SU-DHL-6 (cell line): Measurements from ENCODE around the gene PCSK9.

Experiments used
- H2AFZ ChIP-seq: fragments of 200-600 bp; sonication (generic); 2 replicates; pipeline ENCODE4 v1.6.1; 2014; ENCODE audit warnings: low read depth, mild to moderate bottlenecking, moderate library complexity, mixed read lengths, antibody characterized with exemption, low read length; ENCODE audit not compliant: severe bottlenecking
- H3F3A ChIP-seq: fragments of 200-600 bp; shearing (Covaris generic); 2 replicates; pipeline ENCODE4 v1.6.0; 2016; ENCODE audit warnings: antibody characterized with exemption, mild to moderate bottlenecking; ENCODE audit not compliant: insufficient read depth
- H3K27ac ChIP-seq: fragments of 200-600 bp; sonication (generic); 2 replicates; pipeline ENCODE4 v1.5.1; 2016; ENCODE audit warnings: low read depth, mild to moderate bottlenecking, low read length, moderate library complexity, mixed read lengths
- H3K27me3 ChIP-seq: fragments of 200-600 bp; sonication (generic), shearing (Covaris generic); 2 replicates; pipeline ENCODE4 v1.6.0; 2014; ENCODE audit warnings: mild to moderate bottlenecking, low read length
- H3K36me3 ChIP-seq: fragments of 200-600 bp; sonication (generic); 2 replicates; pipeline ENCODE4 v1.6.1; 2014; ENCODE audit warnings: mild to moderate bottlenecking, low read length, mixed read lengths
- H3K4me2 ChIP-seq: fragments of 300-600, 200-600 bp; shearing (Covaris generic), sonication (generic); 2 replicates; pipeline ENCODE4 v1.6.0; 2014; ENCODE audit warnings: low read length, low read depth, mild to moderate bottlenecking; ENCODE audit not compliant: poor library complexity, severe bottlenecking
- H3K4me3 ChIP-seq: fragments of 200-600 bp; sonication (generic); 2 replicates; pipeline ENCODE4 v1.5.1; 2014; ENCODE audit warnings: antibody characterized with exemption, low read length, mild to moderate bottlenecking, mixed read lengths; ENCODE audit not compliant: insufficient read depth, poor library complexity, severe bottlenecking
- H3K79me2 ChIP-seq: fragments of 200-600 bp; sonication (generic); 2 replicates; pipeline ENCODE4 v1.6.1; 2014; ENCODE audit warnings: mild to moderate bottlenecking, low read length, moderate library complexity; ENCODE audit not compliant: insufficient read depth
- H3K9ac ChIP-seq: fragments of 200-600 bp; sonication (generic); 2 replicates; pipeline ENCODE4 v1.7.0; 2014; ENCODE audit warnings: mild to moderate bottlenecking, low read length
- H3K9me2 ChIP-seq: fragments of 200-600 bp; sonication (generic); replicated peaks from 2 replicates; pipeline ENCODE4 v1.6.1; 2014; ENCODE audit warnings: low read length; ENCODE audit not compliant: insufficient read depth
- H3K9me3 ChIP-seq: fragments of 200-600 bp; sonication (generic); 2 replicates; pipeline ENCODE4 v1.6.1; 2014; ENCODE audit warnings: low read length, mixed read lengths; ENCODE audit not compliant: insufficient read depth
- H4K20me1 ChIP-seq: fragments of 200-600 bp; sonication (generic); 2 replicates; pipeline ENCODE4 v1.6.1; 2014; ENCODE audit warnings: low read depth, mild to moderate bottlenecking, antibody characterized with exemption, low read length, moderate library complexity, mixed read lengths
- CTCF ChIP-seq: fragments of 200-600 bp; sonication (generic); IDR thresholded peaks from one replicate; pipeline ENCODE4 v1.5.1; 2017; ENCODE audit warnings: antibody characterized with exemption, mild to moderate bottlenecking, low read length, moderate library complexity; ENCODE audit not compliant: insufficient read depth, poor library complexity, severe bottlenecking
- EZH2phosphoT487 ChIP-seq: fragments of 200-600 bp; sonication (generic), shearing (Covaris generic); conservative IDR thresholded peaks from 2 replicates; pipeline ENCODE4 v1.6.1; 2018; ENCODE audit warnings: mild to moderate bottlenecking, antibody characterized with exemption, low read length, moderate library complexity, mixed read lengths

Gene PCSK9

GRCh38 chr1:55043011-55043410 is 3.7 kb downstream of the PCSK9 start:
- H3K4me3 ChIP-seq, result no peak overlapping the region
- no peak overlapping the region for H3K9ac ChIP-seq
- TF ChIP-seq CTCF (no peak), EZH2phosphoT487 (no peak)
- no peaks in the 10 kb centered on the region for H4K20me1 ChIP-seq
- H3K4me2 ChIP-seq, result no peak overlapping the region
- H3K79me2 ChIP-seq, result no peaks in the 10 kb centered on the region
- H3K27ac ChIP-seq, result no peak overlapping the region
- H3K36me3 ChIP-seq, result no peaks in the 10 kb centered on the region
- no peaks in the 10 kb centered on the region for H3F3A ChIP-seq
- no peaks in the 10 kb centered on the region for H3K27me3 ChIP-seq
- H3K9me2 ChIP-seq, result no peaks in the 10 kb centered on the region
- no peak overlapping the region for H2AFZ ChIP-seq
- H3K9me3 ChIP-seq, result no peaks in the 10 kb centered on the region

- H3K9ac ChIP-seq, result no peak overlapping the region
- no peaks in the 10 kb centered on the region for H3K79me2 ChIP-seq
- H3K27ac ChIP-seq, result no peak overlapping the region
- no peaks in the 10 kb centered on the region for H3K27me3 ChIP-seq
- H3K36me3 ChIP-seq, result no peaks in the 10 kb centered on the region
- no peak overlapping the region for H3K4me3 ChIP-seq
- TF ChIP-seq CTCF (no peak), EZH2phosphoT487 (no peak)
- no peaks in the 10 kb centered on the region for H3K9me3 ChIP-seq
- no peak overlapping the region for H3K4me2 ChIP-seq
- no peak overlapping the region for H2AFZ ChIP-seq
- no peaks in the 10 kb centered on the region for H3F3A ChIP-seq
- no peaks in the 10 kb centered on the region for H3K9me2 ChIP-seq
- no peaks in the 10 kb centered on the region for H4K20me1 ChIP-seq
These were observed 4.4 kb downstream of the PCSK9 start for GRCh38 chr1:55043726-55044125.

GRCh38 chr1:55044617-55045397 is 5.5 kb downstream of the PCSK9 start:
- Histone ChIP-seq H3K36me3 (no peaks in the 10 kb centered on the region), H3K79me2 (no peaks in the 10 kb centered on the region), H3K27ac (no peak overlapping the region), H3K9me2 (no peaks in the 10 kb centered on the region), H3K9me3 (no peaks in the 10 kb centered on the region), H3K4me2 (no peak overlapping the region), H3F3A (no peaks in the 10 kb centered on the region), H3K9ac (no peak overlapping the region), H3K27me3 (no peaks in the 10 kb centered on the region), H2AFZ (no peak overlapping the region), H4K20me1 (no peaks in the 10 kb centered on the region), H3K4me3 (no peak overlapping the region)
- TF ChIP-seq EZH2phosphoT487 (no peak), CTCF (no peak)
